Progenitor cell of endocrine pancreas (in vitro differentiated cells): ENCODE results near the gene CDK5. TPM values are rescaled to one million over a fixed set of nuclear protein-coding genes. Genes with fewer than 3 reads are reported as not detected.
A peak's percentile ranks its signal among the peaks of the same experiment; 100 is the strongest.

Source experiments
- DNase-seq: peaks from one replicate; pipeline ENCODE4 v3.0.0; 2021; ENCODE audit warnings: low spot score; ENCODE audit not compliant: unreplicated experiment
- H3K27ac Mint-ChIP-seq: 2 replicates; pipeline ENCODE4 v1.8.0; 2021; ENCODE audit warnings: mild to moderate bottlenecking, moderate library complexity, mixed read lengths
- H3K27me3 Mint-ChIP-seq: 2 replicates; pipeline ENCODE4 v1.8.0; 2021; ENCODE audit warnings: mixed read lengths
- H3K36me3 Mint-ChIP-seq: 2 replicates; pipeline ENCODE4 v1.8.0; 2022; ENCODE audit warnings: mixed read lengths; ENCODE audit not compliant: insufficient read depth
- H3K4me1 Mint-ChIP-seq: 2 replicates; pipeline ENCODE4 v1.8.0; 2021; ENCODE audit warnings: low read depth, mixed read lengths
- H3K4me3 Mint-ChIP-seq: 2 replicates; pipeline ENCODE4 v1.8.0; 2021; ENCODE audit warnings: low read depth, mild to moderate bottlenecking, moderate library complexity, mixed read lengths
- H3K9me3 Mint-ChIP-seq: 2 replicates; pipeline ENCODE4 v1.8.0; 2021; ENCODE audit warnings: low read depth, mixed read lengths
- CTCF ChIP-seq: fragments of 200-600 bp; sonication (generic); IDR thresholded peaks from one replicate; pipeline ENCODE4 v1.5.0; 2021; ENCODE audit warnings: antibody characterized with exemption, mild to moderate bottlenecking; ENCODE audit not compliant: unreplicated experiment
- total RNA-seq: library from RNA; stranded (reverse); gene quantifications from 2 replicates; pipeline ENCODE4 v1.2.1, GENCODE V29; 2021

The CDK5 gene
- total RNA-seq, 1 donor from 2014 or later, result 24.9 TPM

GRCh38 chr7:151101621-151102396 lies 44.1 kb upstream of the CDK5 start:
- H3K9me3 Mint-ChIP-seq, result no peaks in the 10 kb centered on the region
- H3K27ac Mint-ChIP-seq, result no peak overlapping the region
- TF ChIP-seq CTCF, result no peak
- H3K4me3 Mint-ChIP-seq, result no peak overlapping the region
- peaks cover 1% of the 10 kb centered on the region for H3K36me3 Mint-ChIP-seq
- DNase-seq, result no peak
- H3K27me3 Mint-ChIP-seq, result no peaks in the 10 kb centered on the region
- no peaks in the 10 kb centered on the region for H3K4me1 Mint-ChIP-seq

DNA sequence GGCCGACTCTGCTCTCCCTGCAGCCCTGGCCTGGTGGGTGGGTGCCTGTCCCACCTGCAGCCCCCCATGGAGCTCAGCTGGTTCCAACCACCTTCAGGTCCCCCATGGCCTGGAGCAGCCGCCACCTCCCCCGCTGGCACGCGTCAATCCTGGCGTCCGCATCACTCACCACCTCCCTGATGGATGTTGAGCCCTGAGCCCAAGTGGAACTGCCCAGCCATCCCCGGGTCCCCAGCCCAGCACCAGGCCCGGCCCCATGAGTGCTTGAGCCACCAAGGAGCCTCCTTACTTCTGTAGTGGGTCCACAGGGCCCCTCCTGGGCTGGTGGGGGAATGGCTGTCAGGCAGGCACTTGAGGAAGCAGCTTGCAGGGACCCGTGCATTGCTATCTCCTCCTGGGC lies 43.2 kb upstream of the CDK5 start:
- Mint-ChIP-seq H3K9me3 (no peaks in the 10 kb centered on the region), H3K27ac (no peak overlapping the region), H3K4me1 (no peaks in the 10 kb centered on the region), H3K27me3 (no peaks in the 10 kb centered on the region), H3K36me3 (peaks cover 1% of the 10 kb centered on the region), H3K4me3 (no peak overlapping the region)
- no peak for DNase-seq
- no peak for TF ChIP-seq CTCF

DNA sequence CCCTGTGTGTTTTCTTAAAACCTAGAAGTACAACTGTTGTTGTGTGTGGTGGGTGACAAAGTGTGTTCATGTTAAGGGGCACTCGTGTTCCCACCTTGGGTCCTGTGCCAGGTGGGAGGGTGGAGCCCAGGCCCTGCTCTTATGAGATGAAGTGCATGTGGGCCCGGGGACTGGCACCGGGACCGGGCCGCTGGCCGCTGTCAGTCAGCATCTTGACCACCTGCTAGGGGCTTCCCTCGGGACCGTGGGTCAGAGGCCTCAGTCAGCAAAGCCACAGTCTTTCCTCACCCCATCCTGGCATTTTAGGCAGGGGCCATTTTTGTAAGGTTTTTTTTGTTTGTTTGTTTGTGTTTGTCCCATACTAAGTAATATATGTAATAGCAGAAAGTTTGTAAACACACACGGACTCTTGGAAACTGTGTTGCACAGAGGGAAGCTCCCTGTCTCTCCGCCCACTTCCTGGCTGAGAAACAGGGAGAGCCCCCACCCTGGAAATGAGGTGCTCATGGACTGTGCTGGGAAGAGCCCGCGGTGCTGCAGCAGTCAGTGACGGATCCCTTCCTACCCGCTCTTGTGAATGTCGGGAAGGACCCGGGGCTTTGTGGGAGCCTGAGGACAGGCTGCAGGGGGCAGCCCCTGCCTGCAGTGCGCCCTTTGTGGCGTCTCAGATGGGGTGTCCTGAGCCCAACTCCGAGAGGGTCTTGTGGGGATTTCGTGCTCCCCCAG lies 42.0 kb upstream of the CDK5 start:
- Mint-ChIP-seq H3K9me3 (no peaks in the 10 kb centered on the region), H3K27me3 (no peaks in the 10 kb centered on the region), H3K36me3 (peaks cover 1% of the 10 kb centered on the region), H3K27ac (no peak overlapping the region), H3K4me1 (no peaks in the 10 kb centered on the region), H3K4me3 (no peak overlapping the region)
- TF ChIP-seq CTCF, result no peak
- no peak for DNase-seq

DNA sequence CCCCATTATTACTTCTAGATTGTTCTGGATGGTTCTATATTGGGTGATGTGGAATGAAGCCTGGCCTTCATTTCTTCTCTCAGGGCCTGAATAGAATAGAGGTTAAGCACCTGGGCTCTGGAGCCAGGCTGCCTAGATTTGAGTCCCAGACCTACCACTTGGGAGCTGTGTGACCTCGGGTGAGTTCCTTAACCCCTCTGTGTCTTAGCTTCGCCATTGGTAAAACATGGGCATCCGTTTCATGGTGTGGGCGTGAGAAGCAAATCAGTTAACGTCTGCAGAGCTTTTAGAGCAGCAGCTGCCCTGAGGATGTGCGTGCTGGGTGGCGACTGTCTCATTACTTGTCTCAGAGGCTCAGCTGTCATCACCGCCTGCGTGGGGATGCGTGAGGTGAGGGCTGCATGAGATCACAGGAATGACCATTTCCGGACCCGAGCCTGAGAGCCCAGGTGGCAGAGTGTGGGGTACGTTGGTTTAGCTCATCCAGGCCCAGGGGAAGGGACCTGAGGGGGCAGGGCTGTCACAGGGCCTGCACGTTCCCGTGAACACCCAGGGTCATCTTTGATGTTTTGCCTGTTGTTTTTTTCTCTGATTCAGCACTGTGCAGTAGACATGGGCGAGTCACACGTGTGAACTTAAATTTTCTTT lies 38.3 kb upstream of the CDK5 start:
- Mint-ChIP-seq H3K4me3 (no peak overlapping the region), H3K27me3 (no peaks in the 10 kb centered on the region), H3K27ac (no peak overlapping the region), H3K4me1 (peaks cover 2% of the 10 kb centered on the region), H3K36me3 (no peaks in the 10 kb centered on the region), H3K9me3 (no peaks in the 10 kb centered on the region)
- no peak for TF ChIP-seq CTCF
- DNase-seq, result no peak

DNA sequence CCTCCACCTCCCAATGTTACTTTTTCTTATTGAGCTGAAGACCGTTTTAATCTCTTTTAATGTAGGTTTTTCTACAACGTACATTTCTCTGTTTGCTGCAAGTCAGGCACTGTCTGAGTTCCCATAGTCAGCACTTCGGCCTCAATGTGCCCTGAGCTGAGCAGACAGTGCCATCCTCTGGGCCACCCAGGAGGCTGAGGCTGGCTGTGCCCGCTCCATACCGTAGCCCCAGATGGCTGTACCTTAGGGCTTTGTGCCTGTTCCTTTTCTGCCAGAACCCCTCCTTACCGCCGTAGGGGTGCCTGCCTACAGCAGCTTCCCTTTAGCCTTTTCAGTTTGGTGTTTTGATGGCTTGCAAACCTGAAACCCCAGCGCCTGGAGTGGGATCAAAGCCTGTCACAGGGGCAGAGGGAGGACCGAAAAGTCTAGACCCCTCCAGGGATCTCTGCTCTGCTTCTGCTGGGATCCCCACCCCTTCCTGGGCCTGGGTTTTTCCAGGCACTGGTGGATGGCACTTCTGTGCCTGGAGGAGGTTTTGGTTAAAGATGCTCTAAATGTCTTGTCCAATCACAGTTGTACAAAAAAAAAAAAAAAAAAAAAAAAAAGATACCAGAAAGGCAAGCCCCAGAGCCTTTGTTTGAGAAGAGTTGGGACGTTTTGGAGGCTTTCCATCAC lies 37.6 kb upstream of the CDK5 start:
- no peak overlapping the region for H3K4me3 Mint-ChIP-seq
- no peak for TF ChIP-seq CTCF
- no peaks in the 10 kb centered on the region for H3K36me3 Mint-ChIP-seq
- H3K4me1 Mint-ChIP-seq, result peaks cover 2% of the 10 kb centered on the region
- no peaks in the 10 kb centered on the region for H3K27me3 Mint-ChIP-seq
- no peak for DNase-seq
- no peaks in the 10 kb centered on the region for H3K9me3 Mint-ChIP-seq
- peak overlapping the region; percentile 57 for H3K27ac Mint-ChIP-seq
